GM21529 (cell line): ENCODE data around the gene CHRNA5.

Experiments used
- ATAC-seq: cut with Tn5 transposase; IDR thresholded peaks from one replicate; pipeline ENCODE4 v1.9.1; 2021; ENCODE audit not compliant: unreplicated experiment

Gene CHRNA5

DNA sequence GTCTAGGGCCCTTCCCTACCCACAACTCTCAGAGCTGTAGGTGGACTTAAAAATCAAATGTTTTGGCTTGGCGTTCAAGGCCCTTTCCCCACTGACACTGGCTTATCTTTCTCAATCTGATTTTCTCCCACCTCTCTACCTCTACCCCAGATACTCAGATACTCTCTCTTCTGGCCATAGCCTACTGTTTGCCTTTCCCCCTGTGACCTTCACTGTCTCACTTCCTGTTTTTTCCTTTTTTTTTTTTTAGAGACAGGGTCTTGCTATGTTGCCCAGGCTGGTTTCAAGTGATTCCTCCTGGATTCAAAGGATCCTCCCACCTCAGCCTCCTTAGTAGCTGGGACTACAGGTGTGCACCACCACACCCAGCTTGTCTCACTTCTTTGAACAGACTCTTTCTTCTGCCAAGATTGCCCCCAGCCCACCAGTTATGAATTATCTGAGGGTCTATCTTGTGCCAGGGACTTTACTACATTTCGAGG is 71.1 kb downstream of the CHRNA5 start:
- ATAC-seq: no peak

DNA sequence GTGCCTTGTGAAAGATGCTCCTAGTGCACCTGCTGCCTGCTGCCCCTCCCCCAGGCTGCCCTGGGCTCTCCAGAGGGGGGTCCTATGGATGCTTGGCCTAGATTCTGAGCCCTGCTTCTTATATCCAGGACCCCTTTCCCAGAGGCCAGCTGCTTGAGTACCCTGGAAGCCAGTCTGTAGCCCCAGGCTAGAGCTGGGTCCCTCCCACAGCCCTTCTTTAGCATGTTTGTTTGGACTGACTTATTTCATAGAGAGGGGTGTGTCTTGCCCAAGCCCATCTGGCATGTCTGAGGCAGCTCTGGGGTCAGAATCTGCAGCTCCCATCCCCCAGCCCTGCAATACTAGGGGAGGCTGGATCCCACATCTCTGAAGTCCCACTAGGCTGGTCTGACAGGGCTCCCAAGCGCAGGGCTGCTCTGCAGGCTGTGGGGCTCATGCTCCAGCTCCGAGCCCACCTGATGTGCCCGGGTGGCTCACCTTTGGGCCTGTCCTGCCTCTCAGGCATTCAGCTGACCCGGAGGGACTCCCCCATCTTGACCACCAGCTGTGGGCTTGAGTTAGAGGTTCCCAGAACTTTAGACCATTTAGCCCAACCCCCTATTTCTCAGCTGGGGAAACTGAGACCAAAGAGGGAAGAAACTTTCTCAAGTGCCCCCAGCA is 72.6 kb downstream of the CHRNA5 start:
- no peak for ATAC-seq

DNA sequence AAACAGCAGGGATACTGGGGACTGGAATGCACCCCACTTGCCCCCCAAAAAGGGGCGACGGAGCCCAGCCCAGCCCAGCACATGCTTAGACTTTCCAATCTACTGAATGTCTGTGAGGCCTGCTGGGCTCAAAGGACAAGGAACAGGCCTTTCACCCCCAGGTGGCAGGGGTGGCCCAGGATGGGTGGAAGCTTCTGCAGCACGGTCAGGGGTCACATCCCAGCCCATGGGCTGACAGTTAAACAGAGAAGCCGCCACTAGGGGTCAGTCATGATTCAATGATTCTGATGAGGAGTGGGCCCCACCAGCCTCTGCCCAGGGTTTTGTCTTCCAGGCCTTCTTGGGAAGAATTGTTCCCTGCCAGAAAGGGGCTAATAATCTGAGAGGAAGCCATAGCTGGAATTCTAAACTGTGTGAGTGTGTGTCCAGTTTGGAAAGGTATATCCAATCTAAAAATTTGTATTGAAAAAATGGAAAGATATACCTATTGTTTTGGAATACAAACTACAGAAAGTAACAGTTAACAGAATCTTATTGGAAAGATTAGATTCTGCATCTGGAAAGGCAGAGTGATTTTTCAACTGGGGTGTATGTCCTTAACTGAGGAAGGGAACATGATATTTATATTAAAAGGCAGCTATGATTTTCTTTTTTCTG is 73.5 kb downstream of the CHRNA5 start:
- ATAC-seq: no peak

DNA sequence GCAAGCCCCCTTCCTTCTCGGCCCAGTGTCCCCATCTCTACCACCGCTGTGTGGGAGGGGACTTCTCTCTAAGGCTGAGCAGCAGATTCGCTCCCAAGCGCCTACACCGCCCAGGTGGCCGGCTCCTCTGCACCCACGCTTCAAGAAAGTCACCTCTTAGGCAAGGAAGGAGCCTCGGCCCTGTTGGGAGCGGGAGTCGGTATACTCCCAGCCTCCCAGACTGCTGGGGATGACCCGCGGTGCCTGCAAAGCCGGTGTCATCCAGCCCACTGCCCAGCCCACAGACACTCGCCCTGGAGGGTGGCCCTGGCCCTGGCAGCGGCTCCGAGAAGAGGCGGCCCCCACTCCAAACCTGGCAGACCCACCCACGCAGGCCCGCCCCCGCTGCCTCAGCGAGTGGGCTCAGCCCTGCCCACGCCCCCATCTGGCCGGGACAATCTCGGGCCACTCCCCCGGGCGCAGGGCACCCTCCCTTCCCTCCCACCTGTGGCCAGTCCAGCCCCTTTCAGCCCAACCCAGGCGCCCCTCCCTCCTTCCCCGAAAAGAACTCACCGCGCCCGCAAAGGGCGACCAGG is 75.3 kb downstream of the CHRNA5 start:
- ATAC-seq: no peak

DNA sequence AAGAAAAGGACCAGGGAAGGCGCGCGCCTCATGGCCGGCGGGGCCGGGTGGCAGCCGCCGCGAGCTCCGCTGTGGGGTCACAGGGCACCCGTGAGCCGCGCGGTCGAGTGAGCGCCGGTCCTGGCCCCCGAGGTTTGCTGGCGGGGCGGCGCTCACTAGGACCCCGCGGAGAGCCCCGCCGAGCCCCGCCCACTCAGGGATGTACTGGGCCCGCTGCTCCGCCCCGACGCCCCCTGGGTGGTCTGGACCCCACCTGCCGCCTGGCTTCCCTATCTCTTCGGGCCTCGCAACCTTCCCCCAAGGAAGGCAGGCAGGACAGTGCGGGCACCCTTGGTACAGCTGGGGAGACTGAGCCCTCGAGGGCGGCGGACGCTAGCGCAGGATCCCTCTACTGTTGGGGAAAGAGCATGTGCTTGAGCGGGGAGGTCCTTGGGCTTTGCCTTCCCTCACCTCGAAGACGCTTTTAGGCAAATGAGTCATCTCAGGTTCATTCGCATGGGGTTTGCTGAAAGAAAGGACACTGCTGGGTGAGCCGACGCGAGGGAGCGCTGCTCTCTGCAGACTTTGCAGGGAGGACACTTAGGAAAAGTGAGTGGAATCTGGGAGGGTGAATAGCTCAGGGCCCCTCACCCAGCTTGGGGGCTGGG is 75.9 kb downstream of the CHRNA5 start, which contains the start of gene CHRNB4:
TSS of gene CHRNB4 (minus strand) at position 109 of the 647 bp plus-strand sequence. CDS start at position 32, 77 bp downstream.
- no peak for ATAC-seq

DNA sequence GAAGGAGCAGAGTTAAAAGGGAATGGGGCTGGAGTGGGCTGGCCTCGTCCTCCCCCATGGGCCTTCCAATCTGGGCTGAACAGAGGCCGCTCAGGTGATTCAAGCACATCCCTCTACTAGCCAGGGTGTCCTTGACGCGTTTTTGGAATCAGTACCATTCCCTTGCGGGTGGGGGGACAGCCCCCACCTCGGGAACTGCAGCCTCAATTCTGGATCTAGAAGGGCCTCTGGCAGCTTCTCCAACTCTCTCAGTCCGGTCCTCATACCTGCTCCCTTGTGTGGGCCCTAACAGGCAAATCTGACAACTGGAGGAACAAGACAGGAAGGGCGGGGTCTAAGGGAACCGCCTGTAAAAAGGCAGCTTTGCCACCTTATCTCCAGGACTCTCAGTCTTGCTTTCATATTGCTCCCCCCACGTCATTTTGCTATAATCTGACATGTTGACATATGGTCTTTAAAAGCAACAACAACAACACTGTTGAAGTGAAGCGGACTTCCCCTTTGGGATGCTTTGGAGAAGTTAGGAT is 76.5 kb downstream of the CHRNA5 start:
- ATAC-seq: no peak

DNA sequence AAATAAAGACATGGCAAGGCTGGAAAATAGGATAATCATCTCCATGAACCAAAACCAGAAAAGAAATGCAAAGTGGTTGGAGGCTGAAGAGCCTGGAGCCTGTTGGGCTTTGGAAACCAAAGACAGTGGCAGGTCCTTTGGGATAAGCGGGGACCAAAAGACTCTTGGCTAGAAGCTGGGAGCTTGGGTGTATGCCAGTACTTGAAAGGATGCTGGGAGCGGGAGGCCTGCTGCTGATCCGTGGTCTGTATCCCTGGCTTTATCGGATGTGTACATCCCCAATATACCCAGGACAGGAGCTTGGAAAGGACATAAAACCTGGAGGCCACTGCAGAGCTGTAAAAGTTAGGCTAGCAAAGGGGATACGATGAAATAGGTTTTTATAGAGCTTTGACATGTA is 77.0 kb downstream of the CHRNA5 start:
- no peak for ATAC-seq
